ENCODE results near the gene SHQ1. TPM values are rescaled to one million over a fixed set of nuclear protein-coding genes. Genes with fewer than 3 reads are reported as not detected.
"Not testable (repeated sequence)": the region's sequence is repeated elsewhere in the genome, so short reads cannot be mapped to it uniquely, and the experiment has no call there.

SHQ1 gene
- polyA plus RNA-seq, 3 donors = 24.3 to 26.9 (median 25.3) TPM

DNA sequence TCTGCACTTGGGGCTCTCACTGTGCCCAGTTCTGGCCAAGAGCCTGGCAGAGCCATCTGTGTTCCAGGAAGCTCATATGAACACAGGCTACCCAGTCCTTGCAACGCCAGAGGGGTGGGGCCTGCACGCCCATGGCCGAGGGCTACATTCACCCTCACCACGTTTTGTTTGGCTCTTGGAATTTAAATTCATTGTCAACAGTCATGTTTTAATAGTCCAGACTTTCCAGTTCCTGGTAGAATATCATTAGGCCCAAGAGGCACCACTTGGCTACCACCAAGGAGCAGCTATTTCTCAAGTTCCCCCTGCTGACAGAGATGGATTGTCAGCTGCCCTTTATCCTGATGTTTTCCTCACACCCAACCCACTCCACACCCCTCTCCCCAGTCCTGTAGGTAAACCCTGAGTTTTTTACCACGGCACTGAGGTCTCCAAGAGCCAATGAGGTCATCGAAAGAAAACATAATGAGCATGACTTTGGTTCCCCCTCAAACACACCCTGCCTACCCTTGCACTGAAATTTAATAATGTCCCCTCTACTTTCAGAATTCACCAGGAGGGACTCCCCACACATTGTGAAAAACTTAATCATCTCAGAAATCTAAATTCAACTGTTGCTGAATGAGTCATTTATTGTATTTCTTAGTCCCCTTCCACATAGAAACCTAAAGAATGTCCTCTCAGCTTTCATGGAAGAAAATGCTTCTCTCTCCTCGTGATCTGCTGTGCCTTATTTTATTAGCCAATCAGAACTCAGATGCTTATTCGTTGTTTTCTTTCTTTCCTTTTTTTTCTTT is 125.1 kb downstream of the SHQ1 start:
- DNase-seq (ENCODE audit: low read depth in 3 of 3, low spot score in 2 of 3) = no peak

DNA sequence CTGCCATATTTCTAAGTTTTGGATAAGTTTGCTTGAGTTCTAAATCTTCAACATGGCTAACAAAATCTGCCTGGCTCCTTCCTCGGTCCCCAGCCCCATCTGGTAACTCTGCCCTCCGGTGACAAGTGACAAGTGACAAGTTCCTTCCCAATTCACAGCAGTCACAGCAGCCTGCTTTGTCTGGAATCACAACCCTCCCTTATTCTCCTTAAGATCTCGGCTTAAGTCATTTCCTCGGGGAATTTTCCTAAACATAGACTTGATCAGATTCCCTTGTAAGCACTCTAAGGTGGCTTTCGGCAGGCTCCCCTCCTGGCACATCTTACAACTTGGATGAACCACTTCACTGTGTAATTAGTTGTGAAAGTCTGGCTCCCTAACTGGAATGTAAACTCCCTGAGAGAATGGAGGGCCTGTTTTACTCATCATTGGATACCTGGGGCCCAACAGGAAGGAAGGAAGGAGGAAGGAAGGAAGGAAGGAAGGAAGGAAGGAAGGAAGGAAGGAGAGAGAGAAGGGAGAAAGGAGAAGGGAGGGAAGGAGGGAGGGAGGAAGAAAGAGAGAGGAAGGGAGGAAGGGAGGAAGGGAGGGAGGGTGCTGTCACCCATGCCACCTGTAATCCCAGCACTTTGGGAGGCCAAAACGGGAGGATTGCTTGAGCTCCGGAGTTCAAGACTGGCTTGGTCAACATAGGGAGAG is 126.4 kb downstream of the SHQ1 start:
- no peak for DNase-seq (ENCODE audit: low read depth in 3 of 3, low spot score in 2 of 3)

DNA sequence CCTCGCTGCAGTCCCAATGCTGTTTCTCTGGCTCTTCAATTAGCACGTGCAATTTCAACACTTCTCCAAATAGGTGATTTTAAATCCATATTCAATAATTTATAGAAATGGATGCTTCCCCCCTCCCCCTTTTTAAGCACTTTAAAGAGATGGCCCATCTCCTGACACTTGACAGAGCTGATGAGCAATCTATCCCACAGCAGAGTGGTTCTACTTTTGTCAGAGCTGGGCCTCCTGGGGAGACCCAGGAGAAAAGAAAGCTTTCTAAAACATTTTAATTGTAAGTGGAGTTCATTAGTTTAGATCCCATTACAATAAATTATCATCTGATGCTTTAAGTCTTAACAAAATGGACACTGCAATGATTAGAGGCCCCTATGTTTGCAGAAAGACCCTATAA is 127.7 kb downstream of the SHQ1 start:
- DNase-seq (ENCODE audit: low read depth in 3 of 3, low spot score in 2 of 3) = no peak

DNA sequence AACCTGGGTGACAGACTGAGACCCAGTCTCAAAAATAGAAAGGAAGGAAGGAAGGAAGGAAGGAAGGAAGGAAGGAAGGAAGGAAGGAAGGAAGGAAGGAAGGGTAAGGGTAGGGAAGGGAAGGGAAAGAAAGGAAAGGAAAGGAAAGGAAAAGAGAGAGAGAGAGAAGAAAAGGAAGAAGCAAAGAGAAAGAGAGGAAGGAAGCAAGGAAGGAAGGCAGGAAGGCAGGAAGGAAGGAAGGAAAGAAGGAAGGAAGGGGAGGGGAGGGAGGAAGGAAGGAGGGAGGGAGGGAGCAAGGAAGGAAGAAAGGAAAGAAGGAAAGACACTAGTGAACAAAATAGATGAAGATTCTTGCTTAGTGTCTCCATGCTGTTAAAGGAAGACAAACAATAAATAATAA is 129.1 kb downstream of the SHQ1 start:
- no peak for DNase-seq (ENCODE audit: low read depth in 3 of 3, low spot score in 2 of 3)

DNA sequence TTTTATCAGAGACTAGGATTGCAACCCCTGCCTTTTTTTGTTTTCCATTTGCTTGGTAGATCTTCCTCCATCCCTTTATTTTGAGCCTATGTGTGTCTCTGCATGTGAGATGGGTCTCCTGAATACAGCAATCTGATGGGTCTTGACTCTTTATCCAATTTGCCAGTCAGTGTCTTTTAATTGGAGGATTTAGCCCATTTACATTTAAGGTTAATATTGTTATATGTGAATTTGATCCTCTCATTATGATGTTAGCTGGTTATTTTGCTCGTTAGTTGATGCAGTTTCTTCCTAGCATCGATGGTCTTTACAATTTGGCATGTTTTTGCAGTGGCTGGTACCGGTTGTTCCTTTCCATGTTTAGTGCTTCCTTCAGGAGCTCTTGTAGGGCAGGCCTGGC is 134.1 kb downstream of the SHQ1 start:
- not testable (repeated sequence) for DNase-seq (ENCODE audit: low read depth in 3 of 3, low spot score in 2 of 3)

DNA sequence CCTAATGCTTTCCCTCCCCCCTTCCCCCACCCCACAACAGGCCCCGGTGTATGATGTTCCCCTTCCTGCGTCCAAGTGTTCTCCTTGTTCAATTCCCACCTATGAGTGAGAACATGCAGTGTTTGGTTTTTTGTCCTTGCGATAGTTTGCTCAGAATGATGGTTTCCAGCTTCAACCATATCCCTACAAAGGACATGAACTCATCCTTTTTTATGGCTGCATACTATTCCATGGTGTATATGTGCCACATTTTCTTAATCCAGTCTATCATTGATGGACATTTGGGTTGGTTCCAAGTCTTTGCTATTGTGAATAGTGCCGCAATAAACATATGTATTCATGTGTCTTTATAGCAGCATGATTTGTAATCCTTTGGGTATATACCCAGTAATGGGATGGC is 137.8 kb downstream of the SHQ1 start:
- not testable (repeated sequence) for DNase-seq (ENCODE audit: low read depth in 3 of 3, low spot score in 2 of 3)

DNA sequence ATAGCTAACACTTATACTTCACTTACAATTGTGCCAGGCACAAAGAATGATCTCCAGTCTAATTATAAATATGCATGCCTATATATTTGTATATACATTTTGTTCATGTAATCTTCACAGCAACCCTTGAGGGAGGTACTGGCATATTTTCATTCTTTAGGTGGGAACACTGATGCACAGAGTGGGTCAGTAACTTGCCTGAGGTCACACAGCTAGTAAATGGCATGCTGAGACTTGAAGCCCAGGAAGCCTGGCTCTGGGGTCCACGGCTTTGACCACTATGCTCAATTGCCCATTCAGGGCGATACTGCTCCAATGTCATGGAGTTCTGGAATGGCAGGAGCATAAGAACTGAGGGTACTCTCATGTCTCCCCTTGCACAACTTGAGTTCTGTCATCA is 139.8 kb downstream of the SHQ1 start:
- no peak for DNase-seq (ENCODE audit: low read depth in 3 of 3, low spot score in 2 of 3)

DNA sequence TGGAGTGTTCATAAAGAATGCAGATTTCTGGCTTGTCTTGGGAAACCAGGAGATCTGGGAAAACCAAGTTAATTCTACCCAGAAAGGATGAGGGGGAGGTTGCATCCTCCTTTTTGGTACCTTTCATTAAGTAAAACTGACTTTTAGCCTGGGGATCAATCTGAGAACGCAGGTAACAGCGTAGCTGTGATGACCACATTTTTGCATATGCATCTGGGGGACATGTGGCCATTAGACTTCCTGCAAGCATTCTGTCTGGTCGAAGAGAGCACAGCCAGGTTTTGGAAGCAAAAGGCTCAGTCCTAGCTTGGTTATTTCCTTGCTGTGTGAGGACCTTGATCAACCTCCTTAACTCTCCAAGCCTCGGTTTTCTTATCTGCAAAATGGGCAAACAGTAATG is 145.2 kb downstream of the SHQ1 start:
- DNase-seq (ENCODE audit: low read depth in 3 of 3, low spot score in 2 of 3) = no peak

DNA sequence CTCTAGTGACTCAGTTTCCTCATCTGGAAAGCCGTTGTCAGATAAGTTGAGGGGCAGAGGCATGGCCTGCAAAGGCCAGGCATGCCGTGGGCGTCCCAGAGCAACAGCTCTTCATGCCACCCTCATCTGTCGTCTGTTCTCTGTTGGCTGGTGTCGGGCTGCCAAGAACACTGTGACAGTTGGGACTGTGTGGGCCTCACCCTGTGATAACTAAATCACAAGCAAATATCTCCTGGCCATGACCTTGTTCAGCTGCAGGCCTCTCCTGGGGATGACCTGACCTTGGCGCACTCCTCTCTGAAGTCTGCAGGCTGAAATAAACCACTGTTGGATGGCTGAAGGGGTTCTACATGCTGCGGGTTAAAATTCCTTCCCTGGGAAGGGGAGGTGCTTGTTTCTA is 145.9 kb downstream of the SHQ1 start:
- DNase-seq (ENCODE audit: low read depth in 3 of 3, low spot score in 2 of 3) = no peak

DNA sequence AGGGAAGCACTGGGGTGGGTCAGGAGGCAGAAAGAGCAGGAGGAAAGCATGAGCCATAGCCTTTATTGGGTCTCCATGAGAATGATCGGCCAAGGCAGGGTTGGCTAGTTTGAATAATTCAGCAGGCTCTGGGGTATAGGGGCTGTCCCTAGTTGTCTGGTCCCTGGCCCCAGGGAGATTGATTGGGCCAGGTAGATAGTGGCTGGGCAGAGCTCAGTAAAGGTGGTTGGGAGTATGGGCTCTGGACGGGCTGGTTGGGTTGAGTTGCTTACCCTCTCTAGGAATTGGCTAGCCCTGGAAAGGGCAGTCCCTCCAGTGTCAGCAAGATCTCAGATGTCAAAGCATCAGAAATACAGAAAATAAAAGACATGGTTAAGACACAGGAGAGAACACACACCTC is 148.1 kb downstream of the SHQ1 start:
- no peak for DNase-seq (ENCODE audit: low read depth in 3 of 3, low spot score in 2 of 3)

DNA sequence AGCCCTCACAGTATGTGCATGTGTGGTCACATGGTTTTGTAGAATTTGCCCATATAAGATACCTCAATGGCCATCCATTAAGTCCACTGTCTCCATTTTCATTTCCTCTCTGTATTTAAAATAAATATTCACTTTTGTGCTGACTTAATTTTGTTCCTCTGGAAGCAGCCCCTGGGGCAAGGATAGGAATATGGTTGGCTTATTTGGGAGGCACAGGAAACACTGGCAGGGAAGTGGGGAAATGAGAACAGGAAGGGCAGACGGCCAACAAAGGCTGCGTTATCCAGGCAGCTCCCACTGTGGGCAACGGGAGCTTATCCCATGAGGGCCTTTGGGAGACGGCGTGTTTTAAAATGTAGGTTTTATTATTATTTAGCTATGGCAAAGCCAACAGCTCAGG is 148.6 kb downstream of the SHQ1 start:
- DNase-seq (ENCODE audit: low read depth in 3 of 3, low spot score in 2 of 3) = no peak

Other genes starting within 250 kb of the SHQ1 start
- gene GXYLT2, start 39.6 kb upstream of the SHQ1 start, polyA plus RNA-seq (ENCODE audit: insufficient read length in 3 of 3) = 10 to 100 TPM; 11.1 to 14.7 (median 13.2) TPM
- 100 to 1,000 TPM in 2 of 3 donors, 10 to 100 TPM in 1; 98.5 to 107 (median 105) TPM for gene PPP4R2, start 148.4 kb upstream of the SHQ1 start, polyA plus RNA-seq (ENCODE audit: insufficient read length in 3 of 3)
- gene EBLN2, start 213.2 kb upstream of the SHQ1 start, polyA plus RNA-seq (ENCODE audit: insufficient read length in 3 of 3) = 1 to 10 TPM; 2.7 to 2.8 (median 2.7) TPM